ENCODE results near the gene BATF. TPM values are rescaled to one million over a fixed set of nuclear protein-coding genes. Genes with fewer than 3 reads are reported as not detected.
A peak's percentile ranks its signal among the peaks of the same experiment; 100 is the strongest.

Gene BATF
- total and polyA plus RNA-seq, 2 experiments from 2014 or later, result 3.1 TPM; not detected in 1

- TF ChIP-seq CTCF (IDR thresholded peaks at IDR 0.05; ENCODE audit: poor library complexity) (peak; percentile 66), EZH2phosphoT487 (IDR thresholded peaks at IDR 0.05; ENCODE audit: low read depth, severe bottlenecking, unreplicated experiment) (no peak), EZH2 (IDR thresholded peaks at IDR 0.05; ENCODE audit: borderline replicate concordance) (no peak)
- H3K36me3 ChIP-seq (replicated peaks; ENCODE audit: insufficient read depth, low read depth), result no peaks in the 10 kb centered on the region
- peaks cover 8% of the 10 kb centered on the region for H3K4me1 ChIP-seq (ENCODE audit: insufficient read depth)
- H4K20me1 ChIP-seq (ENCODE audit: insufficient read depth, poor library complexity, severe bottlenecking), result no peaks in the 10 kb centered on the region
- no peaks in the 10 kb centered on the region for H3K9me3 ChIP-seq (ENCODE audit: low read depth)
- peak overlapping the region; percentile 98 for H3K4me2 ChIP-seq
- peak overlapping the region; percentile 64 for H2AFZ ChIP-seq
- H3K9me2 ChIP-seq (replicated peaks; ENCODE audit: insufficient read depth), result no peaks in the 10 kb centered on the region
- peaks cover 29% of the 10 kb centered on the region for H3K79me2 ChIP-seq
- peak overlapping the region; percentile 74 for H3K27ac ChIP-seq
- 1% methylated on average over 16 of the region's 16 CpGs for WGBS (ENCODE audit: low lambda C conversion rate, missing lambda C conversion rate)
- H3K4me3 ChIP-seq, result peak overlapping the region; percentile 81
- H3K27me3 ChIP-seq, result no peaks in the 10 kb centered on the region
- DNase-seq (ENCODE audit: low spot score), result peak; percentile 91
Measured at GRCh38 chr14:75577729-75578101, 55.4 kb downstream of the BATF start.

GRCh38 chr14:75578102-75578785 lies 56.0 kb downstream of the BATF start, which contains the start of gene FLVCR2:
Gene FLVCR2 (plus strand): TSS chr14:75578620. CDS start chr14:75578973, 353 bp downstream.
- WGBS (ENCODE audit: low lambda C conversion rate, missing lambda C conversion rate), result under 1% methylated on average over 34 of the region's 49 CpGs
- H3K27ac ChIP-seq, result peak within 1 kb of the TSS; percentile 74
- TF ChIP-seq EZH2 (IDR thresholded peaks at IDR 0.05; ENCODE audit: borderline replicate concordance) (no peak), CTCF (IDR thresholded peaks at IDR 0.05; ENCODE audit: poor library complexity) (no peak), EZH2phosphoT487 (IDR thresholded peaks at IDR 0.05; ENCODE audit: low read depth, severe bottlenecking, unreplicated experiment) (no peak)

GRCh38 chr14:75578786-75579337 lies 56.6 kb downstream of the BATF start:
- H3K4me1 ChIP-seq (ENCODE audit: insufficient read depth), result peaks cover 8% of the 10 kb centered on the region
- peak overlapping the region; percentile 71 for H3K27ac ChIP-seq
- DNase-seq (ENCODE audit: low spot score), result peak; percentile 55
- H3K79me2 ChIP-seq, result peaks cover 34% of the 10 kb centered on the region
- no peaks in the 10 kb centered on the region for H4K20me1 ChIP-seq (ENCODE audit: insufficient read depth, poor library complexity, severe bottlenecking)
- peak overlapping the region; percentile 98 for H3K4me2 ChIP-seq
- peak overlapping the region; percentile 69 for H2AFZ ChIP-seq
- TF ChIP-seq EZH2 (IDR thresholded peaks at IDR 0.05; ENCODE audit: borderline replicate concordance) (no peak), EZH2phosphoT487 (IDR thresholded peaks at IDR 0.05; ENCODE audit: low read depth, severe bottlenecking, unreplicated experiment) (no peak), CTCF (IDR thresholded peaks at IDR 0.05; ENCODE audit: poor library complexity) (peak; percentile 49)
- H3K27me3 ChIP-seq, result no peaks in the 10 kb centered on the region
- WGBS (ENCODE audit: low lambda C conversion rate, missing lambda C conversion rate), result 62% methylated on average over 21 of the region's 21 CpGs
- H3K36me3 ChIP-seq (replicated peaks; ENCODE audit: insufficient read depth, low read depth), result no peaks in the 10 kb centered on the region
- no peaks in the 10 kb centered on the region for H3K9me3 ChIP-seq (ENCODE audit: low read depth)
- no peaks in the 10 kb centered on the region for H3K9me2 ChIP-seq (replicated peaks; ENCODE audit: insufficient read depth)
- peak overlapping the region; percentile 81 for H3K4me3 ChIP-seq

More at GRCh38 chr14:75578102-75578785, 56.0 kb downstream of the BATF start, which contains the start of gene FLVCR2:
- Histone ChIP-seq H3K4me2 (peak within 1 kb of the TSS; percentile 98), H3K79me2 (peaks cover 32% of the 10 kb centered on the region), H3K27me3 (no peaks in the 10 kb centered on the region), H3K36me3 (replicated peaks; ENCODE audit: insufficient read depth, low read depth) (no peaks in the 10 kb centered on the region), H3K4me3 (peak within 1 kb of the TSS; percentile 81), H4K20me1 (ENCODE audit: insufficient read depth, poor library complexity, severe bottlenecking) (no peaks in the 10 kb centered on the region), H3K4me1 (ENCODE audit: insufficient read depth) (peaks cover 8% of the 10 kb centered on the region), H3K9me2 (replicated peaks; ENCODE audit: insufficient read depth) (no peaks in the 10 kb centered on the region), H2AFZ (peak within 1 kb of the TSS; percentile 69), H3K9me3 (ENCODE audit: low read depth) (no peaks in the 10 kb centered on the region)
- DNase-seq (ENCODE audit: low spot score), result peak; percentile 91
